Astrocyte of the spinal cord (primary cell): ENCODE results near the gene E2F3.
A peak's percentile ranks its signal among the peaks of the same experiment; 100 is the strongest.

ENCODE experiments used
- DNase-seq: peaks from one replicate; pipeline ENCODE4 v3.0.0; 2011; ENCODE audit warnings: low read depth, low spot score
- H3K4me3 ChIP-seq: 2 replicates; pipeline ENCODE4 v1.5.1; 2011; ENCODE audit warnings: low read depth, mild to moderate bottlenecking, low read length, moderate library complexity
- in situ Hi-C: cut with HindIII; loops from 2 replicates; pipeline ENCODE4 v1.10.0; 2017; ENCODE audit warnings: low sequenced_read_pairs
- TF ChIP-seq, protein P1 (sequence below): IDR thresholded peaks from 2 replicates; pipeline ENCODE4 v1.5.1; 2012; ENCODE audit warnings: low read depth, mild to moderate bottlenecking, low read length, inconsistent platforms

Gene E2F3

DNA sequence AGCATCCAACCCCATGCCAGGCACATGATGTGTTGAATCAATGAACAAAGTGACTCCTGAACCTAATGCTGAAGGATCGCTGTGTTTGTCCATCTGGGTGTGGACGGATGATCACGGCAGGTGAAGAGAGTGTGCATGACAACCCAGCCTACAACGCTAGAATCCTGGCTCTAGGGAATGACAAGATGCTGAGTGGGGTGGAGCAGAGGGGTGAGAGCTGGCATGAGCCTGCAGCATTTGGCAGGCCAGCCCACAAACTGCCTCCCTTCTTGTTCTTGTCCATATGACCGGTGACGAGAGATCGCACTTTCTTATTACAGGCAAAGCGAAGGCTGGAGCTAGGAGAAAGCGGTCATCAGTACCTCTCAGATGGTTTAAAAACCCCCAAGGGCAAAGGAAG lies 77.8 kb downstream of the E2F3 start:
- TF ChIP-seq, protein P1, sequence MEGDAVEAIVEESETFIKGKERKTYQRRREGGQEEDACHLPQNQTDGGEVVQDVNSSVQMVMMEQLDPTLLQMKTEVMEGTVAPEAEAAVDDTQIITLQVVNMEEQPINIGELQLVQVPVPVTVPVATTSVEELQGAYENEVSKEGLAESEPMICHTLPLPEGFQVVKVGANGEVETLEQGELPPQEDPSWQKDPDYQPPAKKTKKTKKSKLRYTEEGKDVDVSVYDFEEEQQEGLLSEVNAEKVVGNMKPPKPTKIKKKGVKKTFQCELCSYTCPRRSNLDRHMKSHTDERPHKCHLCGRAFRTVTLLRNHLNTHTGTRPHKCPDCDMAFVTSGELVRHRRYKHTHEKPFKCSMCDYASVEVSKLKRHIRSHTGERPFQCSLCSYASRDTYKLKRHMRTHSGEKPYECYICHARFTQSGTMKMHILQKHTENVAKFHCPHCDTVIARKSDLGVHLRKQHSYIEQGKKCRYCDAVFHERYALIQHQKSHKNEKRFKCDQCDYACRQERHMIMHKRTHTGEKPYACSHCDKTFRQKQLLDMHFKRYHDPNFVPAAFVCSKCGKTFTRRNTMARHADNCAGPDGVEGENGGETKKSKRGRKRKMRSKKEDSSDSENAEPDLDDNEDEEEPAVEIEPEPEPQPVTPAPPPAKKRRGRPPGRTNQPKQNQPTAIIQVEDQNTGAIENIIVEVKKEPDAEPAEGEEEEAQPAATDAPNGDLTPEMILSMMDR, result no peak
- H3K4me3 ChIP-seq, result no peak overlapping the region
- DNase-seq, result no peak
- in situ Hi-C loops, result no loop called here

DNA sequence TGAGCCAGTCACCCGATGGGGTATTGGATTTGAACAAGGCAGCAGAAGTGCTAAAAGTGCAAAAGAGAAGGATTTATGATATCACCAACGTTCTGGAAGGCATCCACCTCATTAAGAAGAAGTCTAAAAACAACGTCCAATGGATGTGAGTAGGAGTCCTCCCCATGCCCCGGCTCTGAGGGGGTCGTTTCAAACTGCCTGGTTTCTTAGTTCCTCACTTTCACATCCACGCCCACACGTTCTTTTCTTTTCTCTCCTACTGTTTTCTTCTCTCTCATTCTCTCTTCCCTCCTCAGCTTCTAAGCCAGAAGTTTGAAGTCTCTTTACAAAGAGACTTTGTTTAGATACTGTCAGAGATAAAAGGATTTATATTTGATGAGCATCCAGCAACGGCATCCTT lies 79.6 kb downstream of the E2F3 start:
- in situ Hi-C loops, result no loop called here
- no peak for DNase-seq
- H3K4me3 ChIP-seq, result no peak overlapping the region
- TF ChIP-seq, protein P1, result no peak

DNA sequence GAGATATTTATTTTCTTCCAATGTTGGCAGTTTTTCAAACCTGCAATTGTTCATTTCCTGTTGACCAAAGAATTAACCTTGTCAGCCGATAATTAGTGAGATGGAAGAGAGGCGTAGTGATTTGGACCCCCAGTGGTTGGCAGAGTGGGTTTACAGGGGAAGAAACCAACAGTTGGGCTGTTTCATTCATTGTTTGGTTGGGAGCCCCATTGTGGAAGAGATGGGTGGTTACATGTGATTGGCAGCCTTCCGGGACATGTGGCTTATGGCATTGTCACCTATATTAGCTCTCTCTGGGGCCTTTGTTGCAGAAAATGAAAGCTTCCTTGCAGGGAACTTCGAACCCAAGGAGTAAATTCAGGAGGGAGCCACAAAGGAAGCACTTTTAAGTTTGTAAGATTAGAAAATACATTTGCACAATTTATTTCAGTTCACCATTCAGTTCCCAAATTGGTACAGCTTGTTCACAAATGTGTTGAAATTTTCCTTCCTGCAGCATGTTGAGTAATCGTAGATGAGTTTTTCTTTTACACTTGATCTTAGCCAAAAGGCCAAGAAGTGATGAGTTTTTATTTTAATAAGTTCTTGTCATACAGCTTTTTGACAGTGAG lies 82.3 kb downstream of the E2F3 start:
- TF ChIP-seq, protein P1, result no peak
- DNase-seq, result no peak
- in situ Hi-C loops, result no loop called here
- no peak overlapping the region for H3K4me3 ChIP-seq

DNA sequence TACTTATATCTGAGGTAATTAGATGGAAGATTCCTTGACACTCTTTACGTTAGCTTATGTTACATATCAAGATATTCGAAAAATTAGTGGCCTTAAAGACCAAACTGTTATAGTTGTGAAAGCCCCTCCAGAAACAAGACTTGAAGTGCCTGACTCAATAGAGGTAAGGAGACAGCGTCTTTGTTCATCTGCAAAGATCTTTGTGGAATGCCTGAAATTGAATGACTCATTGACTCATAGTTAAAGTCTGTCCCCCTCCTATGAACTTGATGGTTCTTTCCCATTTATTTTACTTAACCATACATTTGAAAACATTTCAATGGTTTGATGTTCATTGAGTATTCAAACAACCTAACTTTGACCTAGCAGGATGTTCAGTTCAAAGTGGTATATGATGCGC lies 85.0 kb downstream of the E2F3 start:
- in situ Hi-C loops, result no loop called here
- DNase-seq, result no peak
- H3K4me3 ChIP-seq, result no peak overlapping the region
- TF ChIP-seq, protein P1, result no peak

DNA sequence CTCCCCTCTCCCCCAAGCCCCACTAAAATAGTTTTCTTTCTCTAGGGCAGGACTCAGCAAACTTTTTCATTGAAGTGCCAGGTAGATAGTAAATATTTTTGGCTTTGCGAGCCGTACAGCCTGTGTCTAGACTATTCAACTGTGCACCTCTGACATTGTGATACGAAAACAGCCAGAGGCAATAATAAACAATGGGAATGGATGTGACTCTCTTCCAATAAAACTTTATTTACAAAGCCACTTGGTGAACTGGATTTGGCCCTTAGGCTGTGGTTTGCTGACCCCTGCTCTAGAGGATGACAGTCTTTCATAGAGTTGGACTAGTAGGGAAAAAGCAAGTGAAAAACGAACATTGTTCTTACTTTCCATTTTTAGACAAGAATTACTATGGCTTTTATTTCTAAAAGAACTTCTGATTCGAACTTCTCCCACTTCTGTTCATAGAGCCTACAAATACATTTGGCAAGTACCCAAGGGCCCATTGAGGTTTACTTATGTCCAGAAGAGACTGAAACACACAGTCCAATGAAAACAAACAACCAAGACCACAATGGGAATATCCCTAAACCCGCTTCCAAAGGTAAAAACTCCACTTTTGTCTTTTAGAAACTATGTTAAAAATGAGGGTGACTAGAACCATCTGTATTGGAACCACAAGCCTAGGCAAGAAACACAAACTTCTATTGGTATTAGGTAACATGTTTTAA lies 86.1 kb downstream of the E2F3 start:
- peak; percentile 78 for DNase-seq
- in situ Hi-C loops, result no loop called here
- TF ChIP-seq, protein P1, result no peak
- no peak overlapping the region for H3K4me3 ChIP-seq

DNA sequence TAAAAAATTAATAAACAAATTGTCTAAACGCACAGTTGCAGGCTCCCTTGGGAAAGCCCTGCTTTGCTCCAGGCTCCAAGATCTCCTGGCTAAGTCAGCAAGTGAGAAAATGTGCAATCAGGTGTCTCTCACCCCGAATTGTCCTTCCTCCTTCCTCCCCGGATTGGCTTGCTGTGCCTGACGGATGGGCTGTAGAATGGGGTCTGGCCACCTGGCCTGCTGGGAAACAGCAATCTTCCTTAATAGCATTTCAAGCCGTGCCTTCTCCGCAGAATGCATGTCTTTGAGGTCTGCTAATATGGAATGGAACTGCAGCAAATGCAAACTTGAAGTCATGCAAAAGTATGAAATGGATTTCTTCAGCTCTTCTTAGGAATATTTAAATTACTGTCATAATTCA lies 88.9 kb downstream of the E2F3 start:
- H3K4me3 ChIP-seq, result no peak overlapping the region
- no peak for DNase-seq
- TF ChIP-seq, protein P1, result no peak
- in situ Hi-C loops, result no loop called here
